T-helper 22 cell (primary cell): ENCODE data around the gene PREB.
"Not testable (repeated sequence)": the region's sequence is repeated elsewhere in the genome, so short reads cannot be mapped to it uniquely, and the experiment has no call there.

Source experiments
- DNase-seq: peaks from one replicate; pipeline ENCODE4 v3.0.0-alpha.2; 2020; ENCODE audit warnings: low read depth

PREB gene

GRCh38 chr2:27127883-27128667 lies 6.4 kb downstream of the PREB start:
- no peak for DNase-seq

- no peak for DNase-seq
These were observed 8.2 kb downstream of the PREB start for GRCh38 chr2:27126252-27126710.

GRCh38 chr2:27125104-27125503 lies 9.3 kb downstream of the PREB start:
- no peak for DNase-seq

- DNase-seq: peak; percentile 64
These were observed 10.9 kb downstream of the PREB start, which contains the start of gene ABHD1 for GRCh38 chr2:27123302-27124150. ABHD1 (plus strand) TSS chr2:27123815; CDS start chr2:27123949, 134 bp downstream.

DNA sequence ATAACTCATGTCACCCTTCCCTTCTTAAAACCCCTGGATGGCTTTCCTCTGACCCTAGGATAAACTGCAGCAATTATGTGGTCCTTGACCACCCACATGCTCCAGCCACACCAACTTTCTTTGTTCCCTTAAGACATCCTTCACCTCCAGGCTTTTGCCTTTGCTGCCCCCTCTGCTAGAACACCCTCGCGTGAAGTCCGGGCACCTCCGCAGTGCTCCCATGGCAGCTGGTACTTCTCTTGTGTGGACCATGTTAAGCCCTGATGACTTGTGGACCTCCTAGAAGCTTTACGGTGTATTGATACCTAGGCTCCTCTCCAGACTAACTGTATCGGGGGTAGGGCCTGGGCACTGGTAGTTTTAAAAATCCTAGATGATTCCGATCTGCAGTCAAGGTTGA lies 11.6 kb downstream of the PREB start:
- no peak for DNase-seq

DNA sequence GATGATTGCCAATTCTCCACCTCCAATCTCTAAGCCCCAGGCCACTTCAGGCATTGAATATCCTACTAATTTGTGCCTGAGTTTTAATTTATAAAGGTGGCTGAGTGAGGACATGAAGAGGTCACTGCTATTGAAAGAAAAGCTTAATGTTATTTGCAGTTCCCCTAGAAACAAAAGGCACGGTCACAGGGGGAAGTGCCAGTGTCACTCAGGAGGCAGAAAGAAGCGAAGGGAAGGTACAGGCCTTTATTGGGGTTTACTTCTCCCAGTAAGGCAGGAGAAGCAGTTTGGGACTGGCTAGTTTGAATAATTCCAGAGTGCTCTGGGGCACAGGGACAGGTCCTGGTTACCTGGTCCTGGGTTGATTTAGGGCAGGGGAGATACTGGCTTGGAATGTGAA lies 12.5 kb downstream of the PREB start:
- no peak for DNase-seq

DNA sequence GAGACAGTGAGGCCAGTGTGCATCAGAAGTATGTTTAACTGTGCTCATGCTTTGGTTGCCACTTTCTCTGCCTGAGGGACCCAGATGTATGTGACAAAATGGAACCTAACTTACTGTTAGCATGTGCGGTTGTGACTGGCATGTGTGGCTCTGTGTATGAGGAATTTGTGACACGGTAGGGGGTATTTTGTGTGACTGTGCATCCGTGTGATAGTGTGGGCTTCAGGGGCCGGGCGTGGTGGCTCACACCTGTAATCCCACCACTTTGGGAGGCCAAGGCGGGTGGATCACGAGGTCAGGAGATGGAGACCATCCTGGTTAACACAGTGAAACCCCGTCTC lies 15.1 kb downstream of the PREB start:
- DNase-seq: not testable (repeated sequence)

GRCh38 chr2:27118525-27119329 lies 15.7 kb downstream of the PREB start, which contains the start of gene CGREF1:
CGREF1 (minus strand) TSS chr2:27119128; CDS start chr2:27104366, 14,762 bp downstream.
- no peak for DNase-seq

DNA sequence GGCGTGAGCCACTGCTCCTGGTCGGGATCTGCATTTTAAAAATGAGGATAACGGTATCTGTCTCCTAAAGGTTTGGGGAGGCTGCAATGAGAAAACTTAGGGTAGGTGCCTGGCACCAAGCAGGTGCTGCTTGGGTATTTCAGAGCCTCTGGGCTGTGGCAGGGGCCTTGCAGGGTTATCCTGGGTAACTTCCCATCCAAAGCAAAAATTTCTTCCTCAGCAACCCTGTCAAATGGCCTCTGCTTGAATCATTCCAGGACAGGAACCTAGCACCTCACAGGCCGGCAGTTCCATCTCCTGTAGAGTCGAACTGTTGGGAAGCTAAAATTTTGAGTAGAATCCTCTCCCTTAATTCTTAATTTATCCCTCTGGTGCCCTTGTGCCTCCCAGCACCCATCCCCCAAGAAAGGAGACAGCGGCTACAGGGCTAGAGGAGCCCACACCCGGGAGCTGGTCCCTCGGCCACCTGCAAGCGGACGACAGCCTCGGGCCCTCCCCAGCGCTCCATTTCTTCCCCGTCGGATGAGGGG lies 16.4 kb downstream of the PREB start:
- DNase-seq: no peak

DNA sequence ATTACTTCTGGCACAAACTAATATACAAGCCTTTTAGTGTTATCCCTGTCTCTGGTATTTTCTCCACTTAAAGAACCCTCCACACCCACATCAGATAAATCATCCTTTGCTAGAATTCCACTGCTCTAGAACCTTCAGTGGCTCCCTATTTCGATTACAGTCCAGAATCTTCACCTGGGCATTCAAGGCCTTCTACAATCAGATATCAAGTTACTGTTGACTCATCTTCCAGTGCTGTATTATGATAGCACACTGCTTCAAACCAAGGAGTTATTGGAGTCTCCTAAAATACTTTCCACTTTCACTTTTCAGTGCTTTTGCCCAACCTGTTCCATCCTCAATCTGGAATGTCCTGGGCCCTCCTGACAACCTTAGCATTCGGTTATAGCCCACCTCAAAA lies 18.9 kb downstream of the PREB start:
- DNase-seq: no peak

DNA sequence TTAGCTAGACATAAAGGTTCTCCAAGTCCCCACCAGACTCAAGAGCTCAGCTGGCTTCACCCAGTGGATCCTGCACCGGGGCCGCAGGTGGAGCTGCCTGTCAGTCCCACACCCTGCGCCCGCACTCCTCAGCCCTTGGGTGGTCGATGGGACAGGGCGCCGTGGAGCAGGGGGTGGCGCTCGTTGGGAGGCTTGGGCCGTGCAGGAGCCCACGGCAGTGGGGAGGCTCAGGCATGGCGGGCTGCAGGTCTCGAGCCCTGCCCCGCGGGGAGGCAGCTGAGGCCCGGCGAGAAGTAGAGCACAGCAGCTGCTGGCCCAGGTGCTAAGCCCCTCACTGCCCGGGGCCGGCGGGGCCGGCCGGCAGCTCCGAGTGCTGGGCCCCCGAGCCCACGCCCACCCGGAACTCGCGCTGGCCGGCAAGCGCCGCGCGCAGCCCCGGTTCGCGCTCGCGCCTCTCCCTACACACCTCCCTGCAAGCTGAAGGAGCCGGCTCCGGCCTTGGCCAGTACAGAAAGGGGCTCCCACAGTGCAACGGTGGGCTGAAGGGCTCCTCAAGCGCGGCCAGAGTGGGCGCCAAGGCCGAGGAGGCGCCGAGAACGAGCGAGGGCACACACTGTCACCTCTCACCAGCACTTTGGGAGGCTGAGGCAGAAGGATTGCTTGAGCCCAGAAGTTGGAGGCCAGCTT lies 22.9 kb downstream of the PREB start:
- not testable (repeated sequence) for DNase-seq

DNA sequence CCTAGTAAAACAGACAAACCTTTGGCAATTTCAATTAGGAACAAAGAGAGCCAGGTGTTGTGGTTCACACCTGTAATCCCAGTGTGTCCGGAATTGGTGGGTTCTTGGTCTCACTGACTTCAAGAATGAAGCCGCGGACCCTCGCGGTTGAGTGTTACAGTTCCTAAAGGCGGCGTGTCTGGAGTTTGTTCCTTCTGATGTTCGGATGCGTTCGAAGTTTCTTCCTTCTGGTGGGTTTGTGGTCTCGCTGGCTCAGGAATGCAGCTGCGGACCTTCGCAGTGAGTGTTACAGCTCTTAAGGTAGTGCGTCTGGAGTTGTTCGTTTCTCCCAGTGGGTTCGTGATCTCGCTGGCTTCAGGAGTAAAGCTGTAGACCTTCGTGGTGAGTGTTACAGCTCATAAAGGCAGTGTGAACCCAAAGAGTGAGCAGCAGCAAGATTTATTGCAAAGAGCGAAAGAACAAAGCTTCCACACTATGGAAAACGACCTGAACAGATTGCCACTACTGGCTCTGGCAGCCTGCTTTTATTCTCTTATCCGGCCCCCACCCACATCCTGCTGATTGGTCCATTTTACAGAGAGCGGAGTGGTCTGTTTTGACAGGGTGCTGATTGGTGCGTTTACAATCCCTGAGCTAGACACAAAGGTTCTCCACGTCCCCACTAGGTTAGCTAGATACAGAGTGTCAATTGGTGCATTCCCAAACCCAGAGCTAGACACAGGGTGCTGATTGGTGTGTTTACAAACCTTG lies 23.7 kb downstream of the PREB start:
- not testable (repeated sequence) for DNase-seq

- DNase-seq: no peak
These were observed 25.4 kb downstream of the PREB start for GRCh38 chr2:27109083-27109482.

DNA sequence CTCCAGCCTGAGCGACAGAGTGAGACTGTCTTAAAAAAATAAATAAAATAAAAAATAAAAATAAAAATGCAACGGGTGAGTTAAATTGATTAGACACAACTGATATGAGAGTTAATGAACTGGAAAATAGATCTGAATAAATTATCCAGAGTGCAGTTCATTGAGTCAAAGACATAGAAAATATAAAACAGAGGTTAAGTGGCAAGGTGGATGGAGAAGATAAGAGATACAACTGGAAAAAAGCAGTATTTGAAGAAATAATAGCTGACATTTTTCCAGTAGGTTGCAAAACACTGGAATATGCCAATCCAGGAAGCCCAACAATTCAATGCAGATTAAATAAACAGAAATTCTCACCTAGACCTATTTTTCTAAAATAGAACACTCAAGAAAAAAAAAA lies 26.2 kb downstream of the PREB start:
- DNase-seq: no peak

DNA sequence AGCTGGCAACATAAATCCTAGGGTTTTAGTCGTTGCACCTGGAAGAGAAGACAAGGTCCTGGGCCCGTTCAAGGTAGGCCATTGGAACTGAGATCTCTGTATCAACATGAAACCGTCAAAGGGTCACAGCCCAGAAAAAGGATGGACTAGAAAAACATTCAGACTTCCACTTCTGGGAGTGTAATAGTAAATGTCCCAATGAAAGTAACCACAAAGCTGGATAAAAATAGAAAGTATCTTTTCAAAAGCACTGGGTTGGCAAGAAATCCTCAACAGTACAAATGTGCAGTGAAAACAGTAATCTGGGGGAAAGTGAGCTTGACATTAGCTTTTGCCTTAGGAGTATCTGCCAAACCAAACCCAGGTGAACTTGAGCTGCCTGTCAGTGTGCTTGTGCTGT lies 28.5 kb downstream of the PREB start:
- DNase-seq: no peak

GRCh38 chr2:27102329-27102728 lies 32.1 kb downstream of the PREB start:
- no peak for DNase-seq

- DNase-seq: no peak
These were observed 34.4 kb downstream of the PREB start for GRCh38 chr2:27100036-27100435.

DNA sequence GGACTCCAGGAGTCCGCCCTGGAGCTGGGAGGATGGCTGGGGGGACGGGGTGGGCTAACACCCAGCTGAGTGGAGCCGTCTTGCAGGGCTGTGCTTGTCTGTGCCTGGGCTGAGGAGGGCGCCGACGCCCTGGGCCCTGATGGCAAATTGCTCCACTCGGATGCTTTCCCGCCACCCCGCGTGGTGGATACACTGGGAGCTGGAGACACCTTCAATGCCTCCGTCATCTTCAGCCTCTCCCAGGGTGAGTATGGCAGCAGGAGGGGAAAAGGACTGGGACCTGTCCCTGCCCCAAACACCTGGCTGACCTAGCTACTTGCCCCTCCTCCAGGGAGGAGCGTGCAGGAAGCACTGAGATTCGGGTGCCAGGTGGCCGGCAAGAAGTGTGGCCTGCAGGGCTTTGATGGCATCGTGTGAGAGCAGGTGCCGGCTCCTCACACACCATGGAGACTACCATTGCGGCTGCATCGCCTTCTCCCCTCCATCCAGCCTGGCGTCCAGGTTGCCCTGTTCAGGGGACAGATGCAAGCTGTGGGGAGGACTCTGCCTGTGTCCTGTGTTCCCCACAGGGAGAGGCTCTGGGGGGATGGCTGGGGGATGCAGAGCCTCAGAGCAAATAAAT lies 35.0 kb downstream of the PREB start:
- DNase-seq: no peak

- DNase-seq: no peak
These were observed 37.1 kb downstream of the PREB start for GRCh38 chr2:27097341-27097740.

GRCh38 chr2:27096748-27097297 lies 37.6 kb downstream of the PREB start:
- DNase-seq: no peak
